ENCODE measurements around the gene EFR3B.

EFR3B gene

DNA sequence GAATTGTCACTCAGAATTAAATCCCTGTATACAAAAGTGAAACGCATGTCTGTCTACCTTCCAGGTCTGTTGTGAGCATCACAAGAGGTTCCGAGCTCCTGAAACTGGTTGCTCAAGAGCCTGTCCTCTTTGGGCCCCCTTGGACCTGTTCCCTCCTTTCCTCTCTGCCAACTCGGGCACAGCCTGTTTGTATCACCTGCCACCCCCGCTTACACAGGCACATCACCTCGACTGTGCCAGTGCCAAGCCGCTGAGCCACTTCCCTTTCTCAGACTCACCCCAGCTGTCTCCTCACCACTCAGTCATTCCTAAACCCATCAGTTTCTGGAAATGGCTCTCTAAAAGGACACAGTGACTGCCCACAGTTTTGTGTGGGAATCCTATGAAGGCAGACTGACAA lies 3.1 kb downstream of the EFR3B start:
- Histone ChIP-seq H3K79me2 (no peaks in the 10 kb centered on the region), H3K9me3 (ENCODE audit: control insufficient read depth, low read length) (no peaks in the 10 kb centered on the region), H3K36me3 (ENCODE audit: control insufficient read depth, insufficient read depth, low read length) (no peaks in the 10 kb centered on the region), H3K4me3 (ENCODE audit: low read depth, low read length) (no peak overlapping the region), H3K9ac (no peak overlapping the region), H3K4me1 (no peaks in the 10 kb centered on the region), H3K27me3 (ENCODE audit: control insufficient read depth, insufficient read depth, low read length) (no peaks in the 10 kb centered on the region), H3K27ac (no peak overlapping the region), H3K4me2 (ENCODE audit: low read length) (no peak overlapping the region), H2AFZ (no peak overlapping the region)
- TF ChIP-seq, protein P1, sequence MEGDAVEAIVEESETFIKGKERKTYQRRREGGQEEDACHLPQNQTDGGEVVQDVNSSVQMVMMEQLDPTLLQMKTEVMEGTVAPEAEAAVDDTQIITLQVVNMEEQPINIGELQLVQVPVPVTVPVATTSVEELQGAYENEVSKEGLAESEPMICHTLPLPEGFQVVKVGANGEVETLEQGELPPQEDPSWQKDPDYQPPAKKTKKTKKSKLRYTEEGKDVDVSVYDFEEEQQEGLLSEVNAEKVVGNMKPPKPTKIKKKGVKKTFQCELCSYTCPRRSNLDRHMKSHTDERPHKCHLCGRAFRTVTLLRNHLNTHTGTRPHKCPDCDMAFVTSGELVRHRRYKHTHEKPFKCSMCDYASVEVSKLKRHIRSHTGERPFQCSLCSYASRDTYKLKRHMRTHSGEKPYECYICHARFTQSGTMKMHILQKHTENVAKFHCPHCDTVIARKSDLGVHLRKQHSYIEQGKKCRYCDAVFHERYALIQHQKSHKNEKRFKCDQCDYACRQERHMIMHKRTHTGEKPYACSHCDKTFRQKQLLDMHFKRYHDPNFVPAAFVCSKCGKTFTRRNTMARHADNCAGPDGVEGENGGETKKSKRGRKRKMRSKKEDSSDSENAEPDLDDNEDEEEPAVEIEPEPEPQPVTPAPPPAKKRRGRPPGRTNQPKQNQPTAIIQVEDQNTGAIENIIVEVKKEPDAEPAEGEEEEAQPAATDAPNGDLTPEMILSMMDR (IDR thresholded peaks at IDR 0.05) = no peak

DNA sequence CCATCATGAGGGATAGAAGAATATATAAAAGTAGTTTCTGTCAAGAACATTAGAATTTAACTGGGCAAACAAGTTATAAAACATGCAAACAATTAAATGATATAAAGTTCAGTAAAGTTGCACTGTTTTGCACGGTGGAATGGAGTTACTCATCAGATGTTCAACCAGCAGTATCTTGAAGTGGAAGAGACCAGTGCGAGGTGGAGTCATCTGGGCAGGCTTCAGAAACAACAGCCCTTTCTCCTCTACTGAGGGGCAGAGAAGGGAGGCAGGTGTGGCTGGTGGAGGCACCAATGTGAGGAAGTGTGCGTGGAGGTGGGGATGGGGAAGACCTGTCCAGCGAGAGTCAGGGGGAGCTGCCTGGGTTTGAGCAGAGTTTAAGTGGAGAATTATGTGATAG lies 7.5 kb downstream of the EFR3B start:
- Histone ChIP-seq H3K36me3 (ENCODE audit: control insufficient read depth, insufficient read depth, low read length) (no peaks in the 10 kb centered on the region), H3K9me3 (ENCODE audit: control insufficient read depth, low read length) (no peaks in the 10 kb centered on the region), H3K4me3 (ENCODE audit: low read depth, low read length) (no peak overlapping the region), H3K4me1 (peaks cover 3% of the 10 kb centered on the region), H3K27ac (no peak overlapping the region), H2AFZ (no peak overlapping the region), H3K4me2 (ENCODE audit: low read length) (no peak overlapping the region), H3K9ac (no peak overlapping the region), H3K79me2 (no peaks in the 10 kb centered on the region), H3K27me3 (ENCODE audit: control insufficient read depth, insufficient read depth, low read length) (no peaks in the 10 kb centered on the region)
- TF ChIP-seq, protein P1 (IDR thresholded peaks at IDR 0.05) = no peak

DNA sequence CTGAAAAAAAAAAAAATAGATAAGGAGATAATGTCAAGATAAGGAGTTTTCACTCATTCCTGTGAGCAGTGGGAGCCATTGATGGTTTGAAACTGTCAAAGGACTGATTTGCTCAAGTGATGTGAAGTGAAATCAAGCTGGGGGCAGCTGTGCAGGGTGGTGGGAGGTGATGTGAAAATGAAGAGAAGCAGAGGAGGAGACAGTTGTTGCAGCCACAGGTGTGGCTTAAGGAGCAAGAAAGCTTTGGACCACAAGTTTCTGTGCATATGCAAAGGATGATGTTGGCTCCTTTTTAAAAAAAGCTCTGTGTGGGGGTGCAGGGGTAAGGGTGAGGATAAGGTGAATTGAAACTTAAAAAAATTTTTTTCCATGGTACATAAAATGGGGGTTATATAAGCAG lies 8.3 kb downstream of the EFR3B start:
- Histone ChIP-seq H3K27me3 (ENCODE audit: control insufficient read depth, insufficient read depth, low read length) (no peaks in the 10 kb centered on the region), H3K79me2 (no peaks in the 10 kb centered on the region), H3K4me3 (ENCODE audit: low read depth, low read length) (no peak overlapping the region), H3K9me3 (ENCODE audit: control insufficient read depth, low read length) (no peaks in the 10 kb centered on the region), H3K4me1 (peaks cover 3% of the 10 kb centered on the region), H3K36me3 (ENCODE audit: control insufficient read depth, insufficient read depth, low read length) (no peaks in the 10 kb centered on the region), H3K4me2 (ENCODE audit: low read length) (no peak overlapping the region), H2AFZ (no peak overlapping the region), H3K9ac (no peak overlapping the region), H3K27ac (no peak overlapping the region)
- TF ChIP-seq, protein P1 (IDR thresholded peaks at IDR 0.05) = no peak

DNA sequence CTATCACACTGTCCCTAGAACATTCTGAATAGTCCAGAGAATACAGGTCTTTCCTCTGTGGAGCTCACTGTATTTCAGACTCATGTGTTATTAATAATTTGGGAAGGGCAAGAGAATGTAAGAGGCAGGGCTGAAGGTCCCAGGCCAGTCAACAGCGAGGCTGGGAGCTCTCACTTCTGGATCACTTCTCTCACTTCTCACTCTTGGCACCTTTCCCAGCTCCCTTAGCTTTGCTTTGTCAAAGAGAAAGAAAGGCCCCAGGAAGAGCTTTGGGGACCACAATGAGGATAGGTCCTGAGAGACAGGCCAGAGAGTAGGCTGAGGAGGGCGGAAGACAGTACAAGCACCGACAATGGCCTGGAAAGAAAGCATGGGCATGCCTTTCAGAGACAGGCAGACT lies 11.2 kb downstream of the EFR3B start:
- no peaks in the 10 kb centered on the region for H3K36me3 ChIP-seq (ENCODE audit: control insufficient read depth, insufficient read depth, low read length)

DNA sequence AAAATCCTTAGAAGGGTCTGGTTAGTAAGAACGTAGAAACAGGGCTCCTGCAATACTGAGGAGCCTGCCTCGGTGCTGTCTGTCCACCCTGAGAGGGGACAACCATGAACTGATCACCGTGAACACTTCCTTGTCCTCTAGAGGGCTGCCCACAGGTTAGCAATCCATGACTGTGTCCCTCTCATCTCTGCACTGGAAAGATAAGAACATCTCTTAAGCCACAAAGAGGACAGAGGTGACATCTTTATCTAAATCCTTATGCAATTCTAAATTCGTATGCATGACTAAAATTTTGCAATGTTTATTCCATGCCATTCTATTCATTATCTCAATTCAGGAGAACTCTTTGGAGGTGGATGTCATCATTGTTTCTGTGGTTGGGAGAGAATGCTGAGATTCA lies 12.8 kb downstream of the EFR3B start:
- H3K27me3 ChIP-seq (ENCODE audit: control insufficient read depth, insufficient read depth, low read length) = no peaks in the 10 kb centered on the region
- H3K9ac ChIP-seq = no peak overlapping the region
- TF ChIP-seq, protein P1 (IDR thresholded peaks at IDR 0.05) = no peak
- H3K36me3 ChIP-seq (ENCODE audit: control insufficient read depth, insufficient read depth, low read length) = no peaks in the 10 kb centered on the region
- H3K4me1 ChIP-seq = peaks cover 3% of the 10 kb centered on the region
- H3K4me2 ChIP-seq (ENCODE audit: low read length) = no peak overlapping the region
- H3K4me3 ChIP-seq (ENCODE audit: low read depth, low read length) = no peak overlapping the region
- H3K79me2 ChIP-seq = no peaks in the 10 kb centered on the region
- no peak overlapping the region for H2AFZ ChIP-seq
- H3K27ac ChIP-seq = no peak overlapping the region
- H3K9me3 ChIP-seq (ENCODE audit: control insufficient read depth, low read length) = no peaks in the 10 kb centered on the region

More for the DNA sequence above, 11.2 kb downstream of the EFR3B start:
- Histone ChIP-seq H3K9ac (no peak overlapping the region), H3K4me1 (peaks cover 3% of the 10 kb centered on the region), H3K4me3 (ENCODE audit: low read depth, low read length) (no peak overlapping the region), H3K27ac (no peak overlapping the region), H3K9me3 (ENCODE audit: control insufficient read depth, low read length) (no peaks in the 10 kb centered on the region), H3K27me3 (ENCODE audit: control insufficient read depth, insufficient read depth, low read length) (no peaks in the 10 kb centered on the region), H3K4me2 (ENCODE audit: low read length) (no peak overlapping the region), H3K79me2 (no peaks in the 10 kb centered on the region), H2AFZ (no peak overlapping the region)
- TF ChIP-seq, protein P1 (IDR thresholded peaks at IDR 0.05) = no peak

Measured in parathyroid adenoma (tissue), 2 donors.